NCI-H748 (cell line): ENCODE results near the gene BIVM.

Source experiments
- DNase-seq: peaks from one replicate; lab custom pipeline; 2025; ENCODE audit not compliant: unreplicated experiment; lab: John Stamatoyannopoulos, UW

The BIVM gene

DNA sequence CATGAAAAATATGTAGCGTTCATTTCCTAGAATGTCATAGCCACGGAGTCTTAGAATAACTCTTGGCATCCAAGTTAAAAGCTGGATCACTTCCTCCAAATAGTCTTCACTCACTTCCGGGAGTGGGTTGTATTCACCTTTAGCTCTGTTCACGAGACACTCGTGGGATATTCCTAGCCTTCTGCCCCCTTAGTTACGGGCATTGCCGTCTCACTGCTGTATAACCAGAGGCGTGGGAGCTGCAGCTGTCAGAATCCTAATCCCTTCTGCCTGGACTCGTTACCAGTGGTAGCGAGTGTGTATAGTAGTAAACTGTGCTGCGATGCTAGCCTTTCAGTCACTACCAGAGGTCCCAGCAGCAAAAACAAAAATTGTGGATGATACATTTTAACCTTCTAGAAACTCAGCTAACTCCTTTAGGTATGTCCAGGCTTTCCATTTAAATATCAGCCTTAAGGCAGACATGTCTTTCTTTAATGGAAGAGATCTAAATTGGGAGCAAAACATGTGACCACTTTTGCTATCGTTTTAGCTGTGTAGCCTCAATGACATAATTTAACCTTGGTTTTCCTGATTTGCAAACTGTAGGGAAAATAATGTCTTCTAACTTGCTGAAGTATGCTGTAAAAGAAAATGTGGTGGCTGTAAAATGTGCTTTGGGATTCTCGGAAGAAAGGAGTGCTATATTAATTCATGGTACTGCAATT is 81.0 kb downstream of the BIVM start:
- DNase-seq = no peak

- no peak for DNase-seq
These were observed 83.1 kb downstream of the BIVM start for GRCh38 chr13:102881819-102882686.
